Measurements from ENCODE around the gene PCYOX1L. TPM values are rescaled to one million over a fixed set of nuclear protein-coding genes. Genes with fewer than 3 reads are reported as not detected.

The PCYOX1L gene
- total and polyA plus RNA-seq, 2 of the 8 experiments (the other 6 are each of a cell fraction or from before 2014, with no cell fraction given) = 6.8 to 17.2 TPM

GRCh38 chr5:149355688-149356087, 2.2 kb upstream of the PCYOX1L start:
- no peak overlapping the region for H3K4ac ChIP-seq (replicated peaks; ENCODE audit: insufficient read length, low read depth, low read length)
- no peak overlapping the region for H3K4me3 ChIP-seq (ENCODE audit: extremely low read depth in 1 of 4, insufficient read depth in 2 of 4, low read depth in 3 of 4, low read length in 4 of 4)
- H3K18ac ChIP-seq (ENCODE audit: extremely low read depth, low read length) = no peak overlapping the region
- H3K56ac ChIP-seq (replicated peaks; ENCODE audit: insufficient read length, low read depth, low read length) = no peak overlapping the region
- H3K27me3 ChIP-seq (replicated peaks in 1 of 4; ENCODE audit: control insufficient read depth in 3 of 4, extremely low read depth in 1 of 4, insufficient read depth in 3 of 4, low read length in 3 of 4) = no peaks in the 10 kb centered on the region; a peak in 1 of 7 replicates
- no peak overlapping the region for H3K4me2 ChIP-seq (ENCODE audit: insufficient read depth in 1 of 2, low read depth in 2 of 2, low read length in 2 of 2)
- no peak overlapping the region for H2AK5ac ChIP-seq (ENCODE audit: low read depth, low read length)
- CTCF ChIA-PET (ENCODE audit: partially characterized antibody) = interaction anchor here (0.8 to 46.1 kb wide), 10 partner anchors 9 to 221 kb away, joined by 3 to 1310 read pairs (median 4); partner anchors contain the start of gene IL17B
- peaks cover 1 to 15% of the 10 kb centered on the region in 2 experiments for H4K20me1 ChIP-seq (replicated peaks in 1 of 2; ENCODE audit: control insufficient read depth in 1 of 2, insufficient read depth in 2 of 2, low read length in 2 of 2)
- no peak overlapping the region for H2BK15ac ChIP-seq (ENCODE audit: low read length)
- no peak overlapping the region for H3K9ac ChIP-seq (replicated peaks in 1 of 4; ENCODE audit: extremely low read depth in 1 of 4, low read depth in 3 of 4, low read length in 3 of 4)
- 89% methylated on average over 1 of the region's 1 CpG; no CpG with 5 or more reads in 1 of the 2 experiments for WGBS, 2 experiments (ENCODE audit: extremely low coverage in 1 of 2, insufficient coverage in 1 of 2, insufficient read length in 1 of 2, insufficient replicate concordance in 2 of 2, low coverage in 1 of 2, low lambda C conversion rate in 2 of 2, missing lambda C conversion rate in 1 of 2)
- no peak overlapping the region for H2BK12ac ChIP-seq (ENCODE audit: low read depth, low read length)
- no peak overlapping the region for H3K23ac ChIP-seq (ENCODE audit: insufficient read length)
- FAIRE-seq (no peak), DNase-seq (ENCODE audit: low read depth in 1 of 2, low spot score in 2 of 2) (no peak)
- no peak overlapping the region for H3K27ac ChIP-seq (ENCODE audit: low read depth, low read length)
- no peak overlapping the region for H2BK5ac ChIP-seq (ENCODE audit: low read depth, low read length)
- H3K4me1 ChIP-seq (replicated peaks in 1 of 4; ENCODE audit: control insufficient read depth in 3 of 4, insufficient read depth in 4 of 4, low read length in 3 of 4) = peaks cover 0 to 6% (median 2%) of the 10 kb centered on the region in 4 experiments; a peak in 5 of 7 replicates
- H4K8ac ChIP-seq (ENCODE audit: extremely low read depth, insufficient read depth, low read length) = no peak overlapping the region
- H3K14ac ChIP-seq (ENCODE audit: insufficient read length) = no peak overlapping the region
- POLR2A ChIA-PET (ENCODE audit: partially characterized antibody) = interaction anchor here (1.0 to 5.8 kb wide), 5 partner anchors 10 to 58 kb away, joined by 3 to 72 read pairs (median 4); partner anchors contain the start of gene GRPEL2
- peaks cover 5 to 48% (median 21%) of the 10 kb centered on the region in 4 experiments; a peak in 7 of 8 replicates for H3K36me3 ChIP-seq (ENCODE audit: control insufficient read depth in 2 of 4, insufficient read depth in 4 of 4, low read length in 3 of 4)
- no peak overlapping the region for H4K91ac ChIP-seq (replicated peaks; ENCODE audit: insufficient read length, low read length)
- peaks cover 8% of the 10 kb centered on the region for H3K79me1 ChIP-seq (ENCODE audit: low read depth, low read length)
- H2AFZ ChIP-seq (ENCODE audit: low read length) = no peak overlapping the region
- no peak for TF ChIP-seq BRCA1 (IDR thresholded peaks at IDR 0.05; ENCODE audit: low read depth, low read length)
- no peak for TF ChIP-seq RNF2 (IDR thresholded peaks at IDR 0.05; ENCODE audit: borderline replicate concordance, low read depth, low read length, missing control alignments, poor library complexity, severe bottlenecking)
- TF ChIP-seq RAD21 (IDR thresholded peaks at IDR 0.05 in 1 of 2, conservative IDR thresholded peaks at IDR 0.05 in 1 of 2; ENCODE audit: low read depth in 2 of 2, low read length in 2 of 2) = no peak
- no peak for TF ChIP-seq USF2 (IDR thresholded peaks at IDR 0.05; ENCODE audit: low read length)
- no peak for TF ChIP-seq BACH1 (IDR thresholded peaks at IDR 0.05; ENCODE audit: low read length)
- TF ChIP-seq YY1 (IDR thresholded peaks at IDR 0.05; ENCODE audit: low read depth, low read length) = no peak
- TF ChIP-seq E2F6 (IDR thresholded peaks at IDR 0.05) = no peak
- H3K9me3 ChIP-seq (ENCODE audit: insufficient read depth in 2 of 2, low read depth in 1 of 2, low read length in 1 of 2) = no peaks in the 10 kb centered on the region
- peaks cover 6% of the 10 kb centered on the region; the same call in 1 of the 2 replicates for H3K23me2 ChIP-seq (ENCODE audit: low read depth, low read length)
- H3K79me2 ChIP-seq (ENCODE audit: control insufficient read depth in 1 of 2, insufficient read depth in 2 of 2, low read length in 2 of 2) = peaks cover 0 to 8% of the 10 kb centered on the region in 2 experiments; a peak in 1 of 4 replicates
- H2BK20ac ChIP-seq (ENCODE audit: low read length) = no peak overlapping the region
- no peak overlapping the region for H4K5ac ChIP-seq (ENCODE audit: insufficient read length, low read depth, low read length)
- H2BK120ac ChIP-seq (replicated peaks; ENCODE audit: low read depth, low read length) = no peak overlapping the region
